GM12801 (cell line): ENCODE results near the gene ZNF398.

Source experiments
- TF ChIP-seq, protein P1 (sequence below): IDR thresholded peaks from one replicate; pipeline ENCODE4 v1.5.1; 2011; ENCODE audit warnings: control low read depth; ENCODE audit not compliant: insufficient read length; ENCODE audit errors: extremely low read depth

The ZNF398 gene

DNA sequence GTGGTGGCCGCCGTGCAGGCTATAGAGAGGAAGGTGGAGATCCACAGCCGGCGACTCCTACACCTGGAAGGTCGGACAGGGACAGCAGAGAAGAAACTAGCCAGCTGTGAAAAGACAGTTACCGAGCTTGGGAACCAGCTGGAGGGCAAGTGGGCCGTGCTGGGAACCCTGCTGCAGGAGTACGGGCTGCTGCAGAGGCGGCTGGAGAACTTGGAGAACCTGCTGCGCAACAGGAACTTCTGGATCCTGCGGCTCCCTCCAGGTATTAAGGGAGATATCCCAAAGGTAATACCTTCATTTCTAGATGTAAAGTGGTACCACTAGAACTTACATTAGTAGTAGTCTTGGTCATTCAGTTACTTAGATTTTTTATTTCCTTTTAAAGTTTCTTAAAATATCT, 6.8 kb downstream of the ZNF398 start:
- TF ChIP-seq, protein P1, sequence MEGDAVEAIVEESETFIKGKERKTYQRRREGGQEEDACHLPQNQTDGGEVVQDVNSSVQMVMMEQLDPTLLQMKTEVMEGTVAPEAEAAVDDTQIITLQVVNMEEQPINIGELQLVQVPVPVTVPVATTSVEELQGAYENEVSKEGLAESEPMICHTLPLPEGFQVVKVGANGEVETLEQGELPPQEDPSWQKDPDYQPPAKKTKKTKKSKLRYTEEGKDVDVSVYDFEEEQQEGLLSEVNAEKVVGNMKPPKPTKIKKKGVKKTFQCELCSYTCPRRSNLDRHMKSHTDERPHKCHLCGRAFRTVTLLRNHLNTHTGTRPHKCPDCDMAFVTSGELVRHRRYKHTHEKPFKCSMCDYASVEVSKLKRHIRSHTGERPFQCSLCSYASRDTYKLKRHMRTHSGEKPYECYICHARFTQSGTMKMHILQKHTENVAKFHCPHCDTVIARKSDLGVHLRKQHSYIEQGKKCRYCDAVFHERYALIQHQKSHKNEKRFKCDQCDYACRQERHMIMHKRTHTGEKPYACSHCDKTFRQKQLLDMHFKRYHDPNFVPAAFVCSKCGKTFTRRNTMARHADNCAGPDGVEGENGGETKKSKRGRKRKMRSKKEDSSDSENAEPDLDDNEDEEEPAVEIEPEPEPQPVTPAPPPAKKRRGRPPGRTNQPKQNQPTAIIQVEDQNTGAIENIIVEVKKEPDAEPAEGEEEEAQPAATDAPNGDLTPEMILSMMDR = no peak

DNA sequence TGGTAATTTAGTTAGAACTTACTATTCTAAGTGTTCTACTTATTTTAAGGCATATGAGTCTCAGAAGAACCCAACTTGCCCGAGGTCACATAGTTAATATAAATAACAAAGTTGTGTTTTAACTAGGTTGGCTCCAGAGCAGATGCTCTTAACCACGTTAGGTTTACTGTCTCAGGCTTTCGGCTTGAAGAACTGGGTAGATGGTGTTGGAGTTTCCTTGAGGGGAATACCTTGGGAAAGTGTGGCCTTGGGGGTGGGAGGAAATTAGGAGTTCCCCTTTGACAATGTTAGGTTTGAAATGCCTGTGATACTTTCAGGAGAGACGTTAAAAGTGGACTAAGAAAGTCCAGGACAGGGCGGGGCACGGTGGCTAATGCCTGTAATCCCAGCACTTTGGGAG, 9.6 kb downstream of the ZNF398 start:
- TF ChIP-seq, protein P1 = no peak

DNA sequence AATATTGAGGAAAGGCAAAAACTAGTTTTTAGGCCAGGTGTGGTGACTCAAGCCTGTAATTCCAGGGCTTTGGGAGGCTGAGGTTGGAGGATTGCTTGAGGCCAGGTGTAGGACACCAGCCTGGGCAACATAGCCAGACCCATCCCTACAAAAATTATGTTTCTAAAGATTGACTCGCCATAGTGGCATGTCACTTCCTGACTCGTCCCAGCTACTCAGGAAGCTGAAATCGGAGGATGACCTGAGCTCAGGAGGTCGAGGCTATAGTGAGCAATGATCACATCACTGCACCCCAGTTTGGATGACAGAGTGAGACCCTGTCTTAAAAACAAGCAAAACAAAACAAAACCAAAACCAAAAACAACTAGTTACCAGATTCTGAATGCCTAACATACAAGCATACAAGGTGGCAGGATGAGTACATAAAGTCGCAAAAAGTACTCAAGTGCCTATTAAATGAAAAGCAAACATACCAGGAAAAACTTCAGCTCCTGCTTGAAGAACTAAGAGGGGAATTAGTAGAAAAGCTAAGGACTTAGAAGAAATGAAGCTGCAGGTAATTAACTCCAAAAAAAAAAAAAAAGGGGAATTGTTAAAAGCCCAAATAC, 14.1 kb downstream of the ZNF398 start:
- TF ChIP-seq, protein P1 = no peak

DNA sequence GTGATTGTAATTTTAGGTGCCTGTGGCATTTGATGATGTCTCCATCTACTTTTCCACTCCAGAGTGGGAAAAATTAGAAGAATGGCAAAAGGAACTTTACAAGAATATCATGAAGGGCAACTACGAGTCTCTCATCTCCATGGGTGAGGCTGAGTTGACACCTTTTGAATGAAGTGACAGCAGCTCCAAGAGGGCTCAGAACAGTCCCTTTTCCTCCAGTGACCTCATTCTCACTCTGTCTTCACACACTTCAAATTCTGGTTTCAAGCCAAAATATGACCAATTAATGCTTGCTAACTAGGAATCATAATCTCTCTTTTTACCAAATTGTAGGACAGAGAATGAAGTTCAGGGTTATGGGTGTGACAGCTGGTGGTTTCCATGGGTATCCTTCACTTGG, 18.9 kb downstream of the ZNF398 start:
- TF ChIP-seq, protein P1 = no peak

DNA sequence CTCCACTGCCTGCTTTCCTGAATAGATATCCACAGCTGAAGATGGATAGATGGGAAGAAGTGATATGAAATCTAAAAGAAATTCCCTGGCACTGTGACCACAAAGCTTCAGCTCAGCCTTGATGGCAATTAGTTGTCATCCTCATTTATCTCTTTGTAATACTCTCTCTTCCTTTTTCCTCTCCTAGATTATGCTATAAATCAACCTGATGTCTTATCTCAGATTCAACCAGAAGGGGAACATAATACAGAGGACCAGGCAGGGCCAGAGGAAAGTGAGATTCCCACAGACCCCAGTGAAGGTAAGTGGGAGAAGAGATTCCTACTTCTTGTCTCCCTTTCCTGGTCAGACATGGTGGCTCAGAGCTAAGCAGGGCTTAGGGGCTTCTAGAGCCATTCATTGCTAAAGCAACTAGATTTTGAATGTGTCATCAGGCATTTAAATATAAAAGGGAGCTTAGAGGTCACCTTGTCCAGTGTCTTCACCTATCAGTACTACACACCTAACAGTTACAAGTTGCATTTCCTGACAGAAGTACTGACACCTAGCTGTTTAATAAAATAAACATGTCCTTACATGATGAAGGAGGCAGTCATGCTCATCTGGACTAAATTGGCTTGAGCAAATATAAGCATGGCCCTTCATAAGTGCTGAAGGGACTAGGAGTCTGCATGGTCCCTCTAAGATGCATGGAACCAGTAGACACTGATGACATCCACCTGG, 19.5 kb downstream of the ZNF398 start:
- TF ChIP-seq, protein P1 = no peak

DNA sequence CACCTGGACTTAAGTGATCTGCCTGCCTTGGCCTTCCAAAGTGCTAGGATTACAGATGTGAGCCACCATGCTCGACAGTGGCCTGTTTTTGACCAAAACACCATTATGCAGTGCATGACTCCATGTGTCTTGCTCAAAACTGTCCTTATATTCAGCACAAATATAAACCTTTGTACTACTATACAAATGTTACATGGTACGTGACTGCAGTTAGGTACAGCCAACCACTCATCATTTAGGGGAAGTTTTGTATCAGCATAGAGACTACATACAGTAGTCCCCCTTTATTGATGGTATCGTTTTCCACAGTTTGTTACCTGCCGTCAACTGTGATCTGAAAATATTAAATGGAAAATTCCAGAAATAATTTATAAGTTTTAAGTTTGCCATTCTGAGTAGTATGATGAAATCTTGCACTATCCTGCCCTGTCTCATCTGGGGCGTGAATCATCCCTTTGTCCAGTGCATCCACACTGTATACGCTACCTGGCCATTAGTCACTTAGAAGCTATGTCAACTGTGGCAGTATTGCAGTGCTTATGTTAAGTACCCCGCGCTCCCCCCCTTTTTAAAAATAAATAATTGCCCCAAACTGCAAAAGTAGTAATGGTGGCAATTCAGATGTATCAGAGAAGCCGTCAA, 24.8 kb downstream of the ZNF398 start:
- TF ChIP-seq, protein P1 = no peak

DNA sequence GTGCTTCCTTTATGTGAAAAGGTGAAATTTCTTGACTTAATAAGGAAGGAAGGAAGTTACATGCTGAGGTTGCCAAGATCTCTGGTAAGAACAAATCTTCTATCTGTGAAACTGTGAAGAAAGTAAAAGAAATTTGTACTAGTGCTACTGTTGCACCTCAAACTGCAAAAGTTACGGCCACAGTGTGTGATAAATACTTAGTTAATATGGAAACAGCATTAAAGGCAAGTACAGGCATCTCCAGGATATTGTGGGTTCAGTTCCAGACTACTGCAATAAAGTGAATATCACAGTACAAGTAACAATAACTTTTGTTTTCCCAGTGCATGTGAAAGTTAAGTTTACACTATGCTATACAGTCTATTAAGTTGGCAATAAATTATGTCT, 25.3 kb downstream of the ZNF398 start:
- TF ChIP-seq, protein P1 = no peak
